Ishikawa (cell line): ENCODE measurements around the gene PTCHD4.

Experiments used
- CEBPB ChIP-seq: IDR thresholded peaks from 2 replicates; pipeline ENCODE4 v1.6.1; 2012
- CREB1 ChIP-seq: IDR thresholded peaks from 2 replicates; pipeline ENCODE4 v1.6.1; 2012; ENCODE audit warnings: low read depth
- EGR1 ChIP-seq: IDR thresholded peaks from 2 replicates; pipeline ENCODE4 v1.6.1; 2012
- EP300 ChIP-seq: IDR thresholded peaks from 2 replicates; pipeline ENCODE4 v1.6.1; 2012; ENCODE audit warnings: borderline replicate concordance
- FOXM1 ChIP-seq: IDR thresholded peaks from 2 replicates; pipeline ENCODE4 v1.6.1; 2012; ENCODE audit warnings: low read depth, borderline replicate concordance
- NFIC ChIP-seq: IDR thresholded peaks from 2 replicates; pipeline ENCODE4 v1.6.1; 2012
- RAD21 ChIP-seq: IDR thresholded peaks from 2 replicates; pipeline ENCODE4 v1.6.1; 2012; ENCODE audit warnings: low read depth
- REST ChIP-seq: IDR thresholded peaks from 2 replicates; pipeline ENCODE4 v1.6.1; 2012; ENCODE audit warnings: low read depth, mild to moderate bottlenecking
- TAF1 ChIP-seq: IDR thresholded peaks from 2 replicates; pipeline ENCODE4 v1.6.1; 2012; ENCODE audit warnings: low read depth, mild to moderate bottlenecking
- TCF12 ChIP-seq: IDR thresholded peaks from 2 replicates; pipeline ENCODE4 v1.6.1; 2012; ENCODE audit warnings: low read depth
- TEAD4 ChIP-seq: IDR thresholded peaks from 2 replicates; pipeline ENCODE4 v1.6.1; 2012
- YY1 ChIP-seq: IDR thresholded peaks from 2 replicates; pipeline ENCODE4 v1.6.1; 2012; ENCODE audit warnings: low read depth
- ZBTB7A ChIP-seq: IDR thresholded peaks from 2 replicates; pipeline ENCODE4 v1.6.1; 2012; ENCODE audit warnings: low read depth
- TF ChIP-seq, protein P1 (sequence below): IDR thresholded peaks from 2 replicates; pipeline ENCODE4 v1.6.1; 2012
- TF ChIP-seq, protein P2 (sequence below): IDR thresholded peaks from 2 replicates; pipeline ENCODE4 v1.6.1; 2012

Gene PTCHD4

GRCh38 chr6:48068278-48069251 lies 42.4 kb downstream of the PTCHD4 start:
- TF ChIP-seq, protein P1, sequence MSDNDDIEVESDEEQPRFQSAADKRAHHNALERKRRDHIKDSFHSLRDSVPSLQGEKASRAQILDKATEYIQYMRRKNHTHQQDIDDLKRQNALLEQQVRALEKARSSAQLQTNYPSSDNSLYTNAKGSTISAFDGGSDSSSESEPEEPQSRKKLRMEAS: no peak

GRCh38 chr6:48067886-48068277 lies 43.1 kb downstream of the PTCHD4 start:
- TF ChIP-seq NFIC (no peak), TCF12 (no peak), TEAD4 (no peak), FOXM1 (no peak), EGR1 (no peak), EP300 (no peak), CREB1 (no peak), RAD21 (no peak), REST (no peak), YY1 (no peak), TAF1 (no peak)
- TF ChIP-seq, protein P2, sequence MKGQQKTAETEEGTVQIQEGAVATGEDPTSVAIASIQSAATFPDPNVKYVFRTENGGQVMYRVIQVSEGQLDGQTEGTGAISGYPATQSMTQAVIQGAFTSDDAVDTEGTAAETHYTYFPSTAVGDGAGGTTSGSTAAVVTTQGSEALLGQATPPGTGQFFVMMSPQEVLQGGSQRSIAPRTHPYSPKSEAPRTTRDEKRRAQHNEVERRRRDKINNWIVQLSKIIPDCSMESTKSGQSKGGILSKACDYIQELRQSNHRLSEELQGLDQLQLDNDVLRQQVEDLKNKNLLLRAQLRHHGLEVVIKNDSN: no peak

DNA sequence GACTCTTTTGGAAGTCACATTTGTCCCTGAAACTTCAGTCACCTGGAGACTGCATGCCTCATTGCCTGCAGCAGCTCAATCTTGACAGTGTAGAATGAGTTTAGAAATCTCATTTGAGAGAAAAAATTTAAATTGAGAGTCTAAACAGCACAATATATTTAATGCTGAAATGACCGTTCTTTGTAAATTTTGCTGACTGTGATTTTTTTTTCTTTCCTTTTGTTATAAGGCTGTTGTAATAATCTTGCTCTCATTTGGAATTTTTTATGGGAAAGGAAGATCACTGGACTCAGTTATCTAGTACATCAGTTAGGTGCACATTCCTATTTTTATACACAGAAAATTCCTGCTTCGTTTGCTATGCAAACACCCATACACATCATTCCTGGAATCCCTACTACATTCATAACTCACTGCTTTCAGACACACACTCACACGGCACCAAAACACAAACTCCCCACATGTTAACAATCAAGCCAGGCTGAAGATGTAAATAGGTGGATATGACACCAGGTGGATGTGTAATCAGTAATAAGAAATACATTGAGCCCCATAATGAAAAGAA lies 43.8 kb downstream of the PTCHD4 start:
- TF ChIP-seq YY1: no peak
- TF ChIP-seq EGR1: no peak
- TF ChIP-seq, protein P2: no peak
- TF ChIP-seq TAF1: no peak
- no peak for TF ChIP-seq ZBTB7A
- TF ChIP-seq TCF12: no peak
- TF ChIP-seq REST: no peak
- TF ChIP-seq CEBPB: no peak
- no peak for TF ChIP-seq TEAD4
- TF ChIP-seq NFIC: no peak
- TF ChIP-seq FOXM1: no peak
- no peak for TF ChIP-seq CREB1
- TF ChIP-seq, protein P1: no peak
- TF ChIP-seq EP300: no peak
- no peak for TF ChIP-seq RAD21

- TF ChIP-seq, protein P1: no peak
- TF ChIP-seq RAD21 (no peak), FOXM1 (no peak), EP300 (no peak), NFIC (no peak), TCF12 (no peak), YY1 (no peak), CEBPB (no peak)
- TF ChIP-seq, protein P2: no peak
Observed at GRCh38 chr6:48061265-48061990, 49.6 kb downstream of the PTCHD4 start.
